Right atrium auricular region (tissue), 2 donors: ENCODE results near the gene SVOP. TPM values are rescaled to one million over a fixed set of nuclear protein-coding genes. Genes with fewer than 3 reads are reported as not detected.
"Not testable (repeated sequence)": the region's sequence is repeated elsewhere in the genome, so short reads cannot be mapped to it uniquely, and the experiment has no call there.

ENCODE experiments used
- DNase-seq: peaks from one replicate; pipeline ENCODE4 v3.0.0-alpha.2; 2019; ENCODE audit warnings: low spot score
- H3K27ac ChIP-seq, 2 donors: fragments of 200-600 bp; sonication (generic); 1 replicate in 1 of 2; 2 replicates in 1 of 2; pipeline ENCODE4 v1.5.1; 2016 to 2019
- H3K27me3 ChIP-seq, 2 donors: fragments of 200-600 bp; sonication (generic); one replicate each; pipeline versions ENCODE4 v1.5.1 to v1.6.0; 2017 to 2019
- H3K36me3 ChIP-seq: fragments of 200-600 bp; sonication (generic); one replicate; pipeline ENCODE4 v1.5.1; 2016
- H3K4me1 ChIP-seq, 2 donors: fragments of 200-600 bp; sonication (generic); one replicate each; pipeline versions ENCODE4 v1.5.1 to v1.6.0; 2017 to 2019
- H3K4me3 ChIP-seq, 2 donors: fragments of 200-600 bp; sonication (generic); 1 replicate in 1 of 2; 2 replicates in 1 of 2; pipeline ENCODE4 v1.5.1; 2017 to 2019; ENCODE audit warnings: mild to moderate bottlenecking in 1 of 2, moderate library complexity in 1 of 2
- H3K9me3 ChIP-seq, 2 donors: fragments of 200-600 bp; sonication (generic); one replicate each; pipeline ENCODE4 v1.5.1; 2019
- CTCF ChIP-seq, 2 donors: fragments of 200-600 bp; sonication (generic); IDR thresholded peaks; one replicate each; pipeline ENCODE4 v1.5.1; 2019; ENCODE audit warnings: antibody characterized with exemption in 2 of 2
- total RNA-seq, 2 donors: library from RNA; depleted of rRNA; stranded (reverse); fragments of >200 nt; gene quantifications; one replicate each; pipeline ENCODE4 v1.1.0, GENCODE V29; 2016

Gene SVOP
- total RNA-seq, 2 donors from 2014 or later: 0.08 TPM; not detected in 1

DNA sequence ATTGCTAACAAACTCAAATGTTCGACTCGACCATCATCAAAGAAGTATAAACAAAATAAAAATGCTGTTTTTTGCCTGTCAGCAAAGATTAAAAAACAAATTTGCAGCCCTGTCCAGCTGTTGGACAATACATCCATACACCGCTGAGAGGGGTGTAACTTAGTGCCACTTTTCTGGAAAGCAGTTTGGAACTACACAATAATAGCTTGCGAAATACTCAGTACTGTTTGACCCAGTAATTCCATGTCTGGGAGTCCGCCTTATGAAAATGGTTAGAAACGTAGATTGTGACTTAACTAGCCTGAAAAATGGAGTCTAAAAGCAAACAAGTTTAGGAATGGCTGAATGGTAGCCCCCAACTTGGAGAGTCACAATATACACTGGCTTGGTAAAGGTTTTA lies 37.9 kb upstream of the SVOP start:
- no peak for TF ChIP-seq CTCF (IDR thresholded peaks at IDR 0.05)
- H3K4me1 ChIP-seq: peaks cover 0 to 5% of the 10 kb centered on the region in 2 donors
- H3K27ac ChIP-seq: no peak overlapping the region
- no peak overlapping the region for H3K4me3 ChIP-seq
- no peaks in the 10 kb centered on the region for H3K9me3 ChIP-seq
- peaks cover 24% of the 10 kb centered on the region for H3K36me3 ChIP-seq
- no peaks in the 10 kb centered on the region for H3K27me3 ChIP-seq
- no peak for DNase-seq

DNA sequence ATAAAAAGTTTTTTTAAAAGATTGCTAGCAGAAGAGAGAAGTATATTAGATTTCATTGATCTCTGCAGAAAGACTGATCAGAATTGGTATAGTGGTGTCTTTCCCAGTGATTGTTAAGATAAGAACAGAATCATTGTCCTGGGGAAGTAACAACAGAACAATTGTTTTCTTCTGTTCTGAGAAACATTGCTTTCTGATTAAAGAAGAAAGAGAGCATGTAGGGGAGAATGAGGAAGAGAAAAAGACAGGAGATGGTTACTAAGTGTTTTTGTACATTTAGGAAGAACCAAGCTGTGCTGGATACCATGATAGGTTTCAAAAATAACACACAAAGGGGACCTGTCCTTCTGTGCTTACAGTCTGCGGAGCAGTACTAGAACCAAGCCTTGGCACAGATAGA lies 36.5 kb upstream of the SVOP start:
- peaks cover 0 to 15% of the 10 kb centered on the region in 2 donors for H3K4me1 ChIP-seq
- peaks cover 24% of the 10 kb centered on the region for H3K36me3 ChIP-seq
- DNase-seq: no peak

GRCh38 chr12:109056891-109057290 lies 36.0 kb upstream of the SVOP start:
- no peak for DNase-seq
- H3K4me1 ChIP-seq: peaks cover 0 to 18% of the 10 kb centered on the region in 2 donors
- no peak for TF ChIP-seq CTCF (IDR thresholded peaks at IDR 0.05)

More for the DNA sequence above, 36.5 kb upstream of the SVOP start:
- Histone ChIP-seq H3K27me3 (no peaks in the 10 kb centered on the region), H3K27ac (no peak overlapping the region), H3K4me3 (no peak overlapping the region), H3K9me3 (no peaks in the 10 kb centered on the region)
- TF ChIP-seq CTCF (IDR thresholded peaks at IDR 0.05): no peak

DNA sequence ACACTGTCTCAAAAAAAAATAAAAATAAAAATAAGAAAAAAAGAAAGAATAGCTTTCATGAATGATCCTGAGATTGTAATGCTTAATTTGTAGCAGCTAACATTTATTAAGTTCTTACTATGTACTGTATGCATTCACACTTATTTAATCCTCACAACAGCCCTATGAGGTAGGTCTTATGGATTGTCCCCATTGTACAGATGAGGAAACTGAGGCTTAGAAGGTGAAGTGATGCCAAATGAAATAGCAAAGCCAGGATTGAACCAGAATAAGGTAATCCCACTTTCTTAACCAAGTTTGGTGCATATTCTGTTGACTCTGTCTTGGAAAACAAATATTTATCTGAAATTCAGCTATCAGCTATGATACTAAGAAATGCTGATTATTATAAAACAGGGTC lies 33.7 kb upstream of the SVOP start:
- DNase-seq: no peak
- Histone ChIP-seq H3K36me3 (peaks cover 14% of the 10 kb centered on the region), H3K4me3 (no peak overlapping the region), H3K9me3 (no peaks in the 10 kb centered on the region), H3K27me3 (no peaks in the 10 kb centered on the region), H3K4me1 (peaks cover 0 to 21% of the 10 kb centered on the region in 2 donors), H3K27ac (no peak overlapping the region)
- TF ChIP-seq CTCF (IDR thresholded peaks at IDR 0.05): no peak

More at GRCh38 chr12:109056891-109057290, 36.0 kb upstream of the SVOP start:
- Histone ChIP-seq H3K27ac (no peak overlapping the region), H3K27me3 (no peaks in the 10 kb centered on the region), H3K36me3 (peaks cover 24% of the 10 kb centered on the region), H3K9me3 (no peaks in the 10 kb centered on the region), H3K4me3 (no peak overlapping the region)

GRCh38 chr12:109054124-109054513 lies 33.3 kb upstream of the SVOP start:
- Histone ChIP-seq H3K4me1 (peaks cover 0 to 21% of the 10 kb centered on the region in 2 donors), H3K36me3 (peaks cover 13% of the 10 kb centered on the region)
- H3K9me3 ChIP-seq, H3K27me3 ChIP-seq, DNase-seq, H3K27ac ChIP-seq, H3K4me3 ChIP-seq: not testable (repeated sequence)

DNA sequence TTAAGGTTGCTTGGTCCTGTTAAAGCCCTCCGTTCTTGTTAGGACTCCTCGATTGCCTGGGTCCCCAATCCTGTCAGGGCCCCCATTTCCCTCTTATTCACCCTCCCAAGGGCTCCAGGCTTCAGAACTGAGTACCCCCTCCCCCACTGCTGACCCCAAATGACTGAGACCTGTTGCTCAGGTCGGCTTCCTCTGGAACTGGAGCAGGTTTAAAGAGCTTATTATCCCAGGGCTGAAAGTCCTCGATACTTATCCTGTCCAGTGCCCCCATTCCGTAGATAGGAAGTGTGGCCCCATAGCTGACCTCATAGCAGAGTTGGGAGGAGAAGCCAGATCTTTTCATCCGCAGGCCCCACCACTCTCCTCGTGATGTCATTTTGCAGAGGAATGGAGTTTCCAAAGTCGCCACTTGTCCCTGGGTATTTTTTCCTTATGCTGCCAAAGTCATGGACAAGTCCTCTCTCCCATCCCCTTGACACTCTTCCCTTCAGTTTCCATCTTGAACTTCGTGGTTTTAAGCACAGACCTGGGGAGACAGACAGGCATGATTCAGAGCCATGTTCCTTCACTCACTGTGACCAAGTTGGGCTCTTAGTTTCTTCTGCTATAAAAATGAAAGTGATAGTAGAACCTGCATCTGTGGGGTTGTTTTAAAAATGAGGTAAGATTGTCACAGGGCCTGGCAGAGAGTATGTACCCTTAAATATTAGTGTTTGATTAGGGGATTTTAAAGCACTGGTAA lies 32.7 kb upstream of the SVOP start:
- Histone ChIP-seq H3K4me3 (peak overlapping the region; percentile 86 to 97), H3K27ac (peak overlapping the region; percentile 85 to 92), H3K36me3 (peaks cover 10% of the 10 kb centered on the region), H3K9me3 (no peaks in the 10 kb centered on the region), H3K4me1 (peaks cover 0 to 21% of the 10 kb centered on the region in 2 donors), H3K27me3 (no peaks in the 10 kb centered on the region)
- TF ChIP-seq CTCF (IDR thresholded peaks at IDR 0.05): no peak
- DNase-seq: no peak
